Activated CD8-positive, alpha-beta memory T cell treated with anti-CD3 and anti-CD28 coated beads for 4 hours (primary cell): ENCODE data around the gene DIAPH1.

Experiments
- DNase-seq, 2 donors: peaks; one replicate each; pipeline ENCODE4 v3.0.0-alpha.2; 2020; ENCODE audit warnings: low read depth in 2 of 2

The DIAPH1 gene

GRCh38 chr5:141484310-141484640, 134.5 kb downstream of the DIAPH1 start:
- no peak for DNase-seq

GRCh38 chr5:141483902-141484301, 134.9 kb downstream of the DIAPH1 start:
- DNase-seq: no peak

GRCh38 chr5:141479776-141480175, 139.0 kb downstream of the DIAPH1 start:
- DNase-seq: no peak

- DNase-seq: no peak
Observed at GRCh38 chr5:141478321-141478945, 140.4 kb downstream of the DIAPH1 start.

- DNase-seq: no peak
Observed at GRCh38 chr5:141477815-141478214, 141.0 kb downstream of the DIAPH1 start.

GRCh38 chr5:141477044-141477575, 141.7 kb downstream of the DIAPH1 start:
- DNase-seq: no peak

GRCh38 chr5:141476132-141476911, 142.5 kb downstream of the DIAPH1 start:
- DNase-seq: no peak

- no peak for DNase-seq
Observed at GRCh38 chr5:141475625-141476131, 143.1 kb downstream of the DIAPH1 start, which contains the start of gene PCDHGC3. PCDHGC3 (plus strand) TSS chr5:141475966; CDS start chr5:141476117, 151 bp downstream.

- DNase-seq: no peak
Observed at GRCh38 chr5:141465351-141465750, 153.4 kb downstream of the DIAPH1 start.
